SU-DHL-6 (cell line): Measurements from ENCODE around the gene BIN1.

Experiments used
- EZH2phosphoT487 ChIP-seq: fragments of 200-600 bp; sonication (generic), shearing (Covaris generic); conservative IDR thresholded peaks from 2 replicates; pipeline ENCODE4 v1.6.1; 2018; ENCODE audit warnings: mild to moderate bottlenecking, antibody characterized with exemption, low read length, moderate library complexity, mixed read lengths
- TF ChIP-seq, protein P1 (sequence below): fragments of 200-600 bp; sonication (generic); IDR thresholded peaks from one replicate; pipeline ENCODE4 v1.5.1; 2017; ENCODE audit warnings: antibody characterized with exemption, mild to moderate bottlenecking, low read length, moderate library complexity; ENCODE audit not compliant: insufficient read depth, poor library complexity, severe bottlenecking

- TF ChIP-seq, protein P1, sequence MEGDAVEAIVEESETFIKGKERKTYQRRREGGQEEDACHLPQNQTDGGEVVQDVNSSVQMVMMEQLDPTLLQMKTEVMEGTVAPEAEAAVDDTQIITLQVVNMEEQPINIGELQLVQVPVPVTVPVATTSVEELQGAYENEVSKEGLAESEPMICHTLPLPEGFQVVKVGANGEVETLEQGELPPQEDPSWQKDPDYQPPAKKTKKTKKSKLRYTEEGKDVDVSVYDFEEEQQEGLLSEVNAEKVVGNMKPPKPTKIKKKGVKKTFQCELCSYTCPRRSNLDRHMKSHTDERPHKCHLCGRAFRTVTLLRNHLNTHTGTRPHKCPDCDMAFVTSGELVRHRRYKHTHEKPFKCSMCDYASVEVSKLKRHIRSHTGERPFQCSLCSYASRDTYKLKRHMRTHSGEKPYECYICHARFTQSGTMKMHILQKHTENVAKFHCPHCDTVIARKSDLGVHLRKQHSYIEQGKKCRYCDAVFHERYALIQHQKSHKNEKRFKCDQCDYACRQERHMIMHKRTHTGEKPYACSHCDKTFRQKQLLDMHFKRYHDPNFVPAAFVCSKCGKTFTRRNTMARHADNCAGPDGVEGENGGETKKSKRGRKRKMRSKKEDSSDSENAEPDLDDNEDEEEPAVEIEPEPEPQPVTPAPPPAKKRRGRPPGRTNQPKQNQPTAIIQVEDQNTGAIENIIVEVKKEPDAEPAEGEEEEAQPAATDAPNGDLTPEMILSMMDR: no peak
- no peak for TF ChIP-seq EZH2phosphoT487
These were observed 55.6 kb downstream of the BIN1 start for GRCh38 chr2:127051116-127052056.
